ENCODE measurements around the gene TEX14.

Gene TEX14

DNA sequence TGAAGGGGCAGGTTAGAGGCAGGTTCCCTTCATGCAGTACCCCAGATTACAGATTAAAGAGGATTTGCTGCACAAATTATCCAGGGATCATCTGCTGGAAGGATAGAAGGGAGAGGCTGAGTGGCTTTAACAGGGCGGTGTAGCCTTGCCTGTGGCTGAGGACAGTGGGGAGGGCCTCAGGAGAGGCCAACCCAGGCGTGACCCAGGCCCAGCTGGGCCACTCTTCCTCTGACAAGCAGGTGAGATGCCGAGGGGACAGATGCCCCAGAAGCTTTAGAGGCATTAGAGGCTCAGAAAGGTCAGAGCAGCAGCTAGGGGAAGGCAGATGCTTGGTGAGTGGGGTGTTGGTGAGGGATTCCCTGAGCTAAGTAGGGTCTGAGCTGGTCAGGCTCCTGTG, 159.3 kb downstream of the TEX14 start:
- Histone ChIP-seq H3K9me3 (ENCODE audit: control insufficient read depth, low read length) (no peaks in the 10 kb centered on the region), H3K4me3 (ENCODE audit: insufficient read depth, low read depth, low read length, poor library complexity, severe bottlenecking) (no peak overlapping the region), H3K36me3 (ENCODE audit: control insufficient read depth, insufficient read depth, low read length) (no peaks in the 10 kb centered on the region), H3K27ac (ENCODE audit: insufficient read depth, low read length, poor library complexity, severe bottlenecking) (no peak overlapping the region), H3K4me1 (ENCODE audit: control insufficient read depth, insufficient read depth, low read length, poor library complexity, severe bottlenecking) (peaks cover 12% of the 10 kb centered on the region), H3K27me3 (replicated peaks; ENCODE audit: control insufficient read depth, insufficient read depth, low read length, poor library complexity, severe bottlenecking) (no peaks in the 10 kb centered on the region)
- DNase-seq = no peak

DNA sequence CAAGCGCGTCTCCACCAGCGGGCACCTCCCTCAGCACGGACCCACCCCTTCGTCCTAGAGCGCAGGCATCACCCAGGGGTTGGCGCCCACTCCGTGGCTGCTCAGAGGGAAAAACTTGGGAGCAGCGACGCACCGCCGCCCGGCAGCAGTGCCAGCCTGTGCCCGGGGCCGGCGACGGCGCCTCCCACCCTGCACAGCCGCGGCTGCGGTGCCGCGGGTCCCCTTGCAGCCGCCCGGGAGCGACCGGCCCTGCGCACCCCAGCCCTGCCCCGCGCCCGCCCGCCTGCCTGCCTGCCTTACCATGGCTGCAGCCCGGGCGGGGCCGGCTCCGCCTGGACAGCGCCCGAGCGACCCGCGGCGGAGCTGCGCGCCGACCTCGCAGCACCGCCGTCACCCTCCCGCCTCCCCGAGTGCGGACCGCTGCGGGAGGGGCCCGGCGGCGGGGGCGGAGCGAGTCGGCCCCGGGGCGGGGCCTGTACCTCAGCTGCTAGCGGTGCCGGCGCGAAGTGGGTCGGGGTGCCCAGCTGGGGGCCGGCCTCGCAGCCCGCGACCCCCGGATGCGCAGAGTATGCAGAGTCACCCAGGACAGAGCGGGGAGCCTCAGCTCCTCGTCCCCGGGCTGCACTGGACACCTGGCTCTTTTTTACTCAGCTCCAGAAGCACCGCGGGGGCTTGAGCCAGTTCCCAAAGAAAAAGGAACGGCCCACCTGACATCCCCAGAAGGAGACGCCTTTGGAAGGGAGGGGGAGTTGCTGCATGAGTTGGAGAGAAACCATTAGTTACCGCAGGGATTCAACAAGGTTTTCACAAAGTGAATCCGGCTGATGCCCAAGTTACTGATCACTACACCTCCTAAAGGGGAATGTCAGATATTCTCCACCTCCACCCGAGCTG, 159.9 kb downstream of the TEX14 start:
- no peaks in the 10 kb centered on the region for H3K27me3 ChIP-seq (replicated peaks; ENCODE audit: control insufficient read depth, insufficient read depth, low read length, poor library complexity, severe bottlenecking)
- peaks cover 12% of the 10 kb centered on the region for H3K4me1 ChIP-seq (ENCODE audit: control insufficient read depth, insufficient read depth, low read length, poor library complexity, severe bottlenecking)
- H3K36me3 ChIP-seq (ENCODE audit: control insufficient read depth, insufficient read depth, low read length) = no peaks in the 10 kb centered on the region
- peak overlapping the region; percentile 50 for H3K4me3 ChIP-seq (ENCODE audit: insufficient read depth, low read depth, low read length, poor library complexity, severe bottlenecking)
- no peak overlapping the region for H3K27ac ChIP-seq (ENCODE audit: insufficient read depth, low read length, poor library complexity, severe bottlenecking)
- no peaks in the 10 kb centered on the region for H3K9me3 ChIP-seq (ENCODE audit: control insufficient read depth, low read length)
- DNase-seq = peak; percentile 36 to 48 (median 42)

DNA sequence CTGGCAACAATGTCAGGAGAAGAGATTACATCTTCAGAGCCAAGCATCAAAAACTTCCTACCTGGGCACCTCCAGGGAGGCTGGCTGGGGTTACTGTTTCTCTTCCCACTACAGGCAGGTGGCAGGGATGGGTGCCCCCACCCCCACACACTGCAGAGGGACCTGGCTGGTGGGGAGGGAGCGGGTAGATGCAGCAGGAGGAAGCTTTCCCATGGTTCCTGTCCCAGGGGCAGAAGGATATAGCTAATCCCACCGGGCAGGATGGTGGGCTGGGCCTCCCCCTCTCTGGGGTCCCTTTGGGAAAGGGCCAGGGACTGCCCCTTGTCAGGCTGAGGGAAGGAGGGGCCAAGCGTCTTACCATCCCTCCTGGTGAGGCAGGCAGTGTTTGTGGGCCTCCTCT, 160.7 kb downstream of the TEX14 start:
- no peaks in the 10 kb centered on the region for H3K9me3 ChIP-seq (ENCODE audit: control insufficient read depth, low read length)
- no peak overlapping the region for H3K27ac ChIP-seq (ENCODE audit: insufficient read depth, low read length, poor library complexity, severe bottlenecking)
- H3K4me3 ChIP-seq (ENCODE audit: insufficient read depth, low read depth, low read length, poor library complexity, severe bottlenecking) = peak overlapping the region; percentile 38
- H3K36me3 ChIP-seq (ENCODE audit: control insufficient read depth, insufficient read depth, low read length) = no peaks in the 10 kb centered on the region
- H3K27me3 ChIP-seq (replicated peaks; ENCODE audit: control insufficient read depth, insufficient read depth, low read length, poor library complexity, severe bottlenecking) = no peaks in the 10 kb centered on the region
- H3K4me1 ChIP-seq (ENCODE audit: control insufficient read depth, insufficient read depth, low read length, poor library complexity, severe bottlenecking) = peaks cover 12% of the 10 kb centered on the region
- no peak for DNase-seq

DNA sequence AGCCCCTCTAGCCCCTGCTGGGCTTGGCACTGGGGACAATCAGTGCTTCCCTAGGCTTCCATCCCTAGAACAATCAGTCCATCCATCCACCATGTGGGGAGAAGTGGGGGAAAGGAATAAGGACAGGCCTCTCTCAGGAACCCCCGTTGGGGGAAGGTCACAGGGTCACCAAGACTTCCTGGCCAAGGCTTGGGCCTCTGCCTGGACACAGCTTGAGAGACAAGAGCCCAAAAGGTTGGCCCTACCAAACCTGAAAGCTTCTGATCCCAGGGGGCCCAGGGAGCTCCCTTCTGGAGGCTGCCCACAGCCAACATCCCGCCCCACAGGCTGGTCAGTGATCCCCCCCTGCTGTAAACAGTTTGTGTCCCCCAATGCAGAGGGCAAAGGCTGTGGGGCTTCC, 161.2 kb downstream of the TEX14 start:
- Histone ChIP-seq H3K4me1 (ENCODE audit: control insufficient read depth, insufficient read depth, low read length, poor library complexity, severe bottlenecking) (peaks cover 12% of the 10 kb centered on the region), H3K9me3 (ENCODE audit: control insufficient read depth, low read length) (no peaks in the 10 kb centered on the region), H3K4me3 (ENCODE audit: insufficient read depth, low read depth, low read length, poor library complexity, severe bottlenecking) (no peak overlapping the region), H3K27me3 (replicated peaks; ENCODE audit: control insufficient read depth, insufficient read depth, low read length, poor library complexity, severe bottlenecking) (no peaks in the 10 kb centered on the region), H3K36me3 (ENCODE audit: control insufficient read depth, insufficient read depth, low read length) (no peaks in the 10 kb centered on the region), H3K27ac (ENCODE audit: insufficient read depth, low read length, poor library complexity, severe bottlenecking) (no peak overlapping the region)
- DNase-seq = no peak

DNA sequence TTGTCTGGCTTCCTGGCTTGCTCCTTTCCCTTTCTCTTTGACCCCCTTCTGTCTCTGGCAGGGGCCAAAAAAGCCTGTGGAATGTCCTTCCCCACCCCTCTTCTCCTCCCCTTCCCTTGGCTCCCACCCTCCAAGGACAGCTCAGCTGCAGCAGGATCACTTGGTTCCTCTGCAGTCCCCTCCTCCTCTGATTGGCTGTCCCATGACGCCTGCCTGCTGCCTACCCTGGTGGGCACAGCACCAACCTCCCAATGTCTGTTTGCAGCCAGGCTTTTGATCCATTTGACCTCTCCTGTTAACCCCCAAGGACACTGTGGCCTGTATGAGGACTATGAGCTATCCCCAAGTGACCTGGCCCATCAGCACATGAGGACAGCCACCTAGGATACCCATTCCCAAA, 162.6 kb downstream of the TEX14 start:
- Histone ChIP-seq H3K27me3 (replicated peaks; ENCODE audit: control insufficient read depth, insufficient read depth, low read length, poor library complexity, severe bottlenecking) (no peaks in the 10 kb centered on the region), H3K4me3 (ENCODE audit: insufficient read depth, low read depth, low read length, poor library complexity, severe bottlenecking) (no peak overlapping the region), H3K36me3 (ENCODE audit: control insufficient read depth, insufficient read depth, low read length) (no peaks in the 10 kb centered on the region), H3K27ac (ENCODE audit: insufficient read depth, low read length, poor library complexity, severe bottlenecking) (no peak overlapping the region), H3K9me3 (ENCODE audit: control insufficient read depth, low read length) (no peaks in the 10 kb centered on the region), H3K4me1 (ENCODE audit: control insufficient read depth, insufficient read depth, low read length, poor library complexity, severe bottlenecking) (peaks cover 12% of the 10 kb centered on the region)
- DNase-seq = no peak

DNA sequence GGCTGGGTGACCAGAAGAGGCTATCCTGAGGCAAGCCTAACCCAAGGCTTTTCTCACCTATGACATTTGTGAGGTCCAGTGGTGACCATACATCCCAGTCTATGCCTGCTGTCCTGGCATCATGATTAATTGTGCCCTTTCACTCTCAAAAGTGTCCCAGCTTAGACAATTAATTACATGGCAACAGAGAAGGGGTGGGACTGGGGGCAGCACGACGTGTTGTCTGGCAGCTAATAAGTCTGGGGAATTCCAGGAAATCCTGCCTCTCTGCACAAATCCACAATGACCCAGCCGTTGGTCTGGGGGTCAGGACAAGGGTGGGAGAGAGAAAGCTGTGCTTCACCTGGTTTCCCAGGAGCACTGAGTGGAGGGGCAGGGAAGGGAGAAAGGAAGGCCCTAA, 163.4 kb downstream of the TEX14 start:
- Histone ChIP-seq H3K4me1 (ENCODE audit: control insufficient read depth, insufficient read depth, low read length, poor library complexity, severe bottlenecking) (peaks cover 12% of the 10 kb centered on the region), H3K27me3 (replicated peaks; ENCODE audit: control insufficient read depth, insufficient read depth, low read length, poor library complexity, severe bottlenecking) (no peaks in the 10 kb centered on the region), H3K36me3 (ENCODE audit: control insufficient read depth, insufficient read depth, low read length) (no peaks in the 10 kb centered on the region), H3K27ac (ENCODE audit: insufficient read depth, low read length, poor library complexity, severe bottlenecking) (no peak overlapping the region), H3K4me3 (ENCODE audit: insufficient read depth, low read depth, low read length, poor library complexity, severe bottlenecking) (no peak overlapping the region), H3K9me3 (ENCODE audit: control insufficient read depth, low read length) (no peaks in the 10 kb centered on the region)
- DNase-seq = no peak

DNA sequence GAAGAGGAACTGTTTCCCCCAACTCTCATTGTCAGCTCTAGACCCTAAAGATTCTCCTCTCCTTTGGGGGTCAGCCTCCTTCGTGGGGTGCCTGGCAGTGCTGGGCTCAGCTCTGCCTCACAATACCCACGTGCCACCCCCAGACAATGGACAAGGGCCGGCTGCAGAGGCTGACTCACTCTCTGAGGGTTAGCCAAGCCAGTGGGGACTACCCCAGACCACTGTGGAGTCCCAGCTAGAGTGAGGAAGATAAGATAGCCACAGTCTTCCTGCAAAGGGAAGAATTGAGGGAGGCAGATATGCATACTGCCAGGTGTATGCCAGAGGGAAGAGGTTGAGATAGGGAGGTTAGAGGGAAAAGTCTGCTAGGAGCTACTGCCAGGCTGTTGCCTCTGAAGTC, 163.9 kb downstream of the TEX14 start:
- Histone ChIP-seq H3K9me3 (ENCODE audit: control insufficient read depth, low read length) (no peaks in the 10 kb centered on the region), H3K27me3 (replicated peaks; ENCODE audit: control insufficient read depth, insufficient read depth, low read length, poor library complexity, severe bottlenecking) (no peaks in the 10 kb centered on the region), H3K4me3 (ENCODE audit: insufficient read depth, low read depth, low read length, poor library complexity, severe bottlenecking) (no peak overlapping the region), H3K27ac (ENCODE audit: insufficient read depth, low read length, poor library complexity, severe bottlenecking) (no peak overlapping the region), H3K36me3 (ENCODE audit: control insufficient read depth, insufficient read depth, low read length) (no peaks in the 10 kb centered on the region), H3K4me1 (ENCODE audit: control insufficient read depth, insufficient read depth, low read length, poor library complexity, severe bottlenecking) (peaks cover 12% of the 10 kb centered on the region)
- no peak for DNase-seq

DNA sequence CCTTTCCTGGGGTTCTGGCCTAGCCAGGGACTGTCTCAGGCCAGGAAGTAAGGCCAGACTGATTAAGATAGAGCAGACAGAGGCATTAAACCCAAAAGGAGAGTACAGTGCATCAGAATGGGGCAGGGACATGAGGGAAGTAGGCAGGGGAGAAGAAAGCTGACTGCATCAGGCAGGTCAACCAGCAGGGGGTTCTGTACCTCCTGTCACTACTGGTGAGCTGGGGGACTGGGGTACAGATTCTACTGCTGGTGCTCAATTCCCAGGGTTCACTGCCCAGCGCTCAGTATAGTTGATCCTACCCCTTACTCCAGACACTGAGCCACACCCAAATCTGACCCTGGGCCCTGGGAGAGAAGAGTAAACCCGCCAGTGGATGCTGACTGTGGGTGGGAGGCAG, 164.5 kb downstream of the TEX14 start:
- Histone ChIP-seq H3K27me3 (replicated peaks; ENCODE audit: control insufficient read depth, insufficient read depth, low read length, poor library complexity, severe bottlenecking) (no peaks in the 10 kb centered on the region), H3K9me3 (ENCODE audit: control insufficient read depth, low read length) (no peaks in the 10 kb centered on the region), H3K36me3 (ENCODE audit: control insufficient read depth, insufficient read depth, low read length) (no peaks in the 10 kb centered on the region), H3K4me1 (ENCODE audit: control insufficient read depth, insufficient read depth, low read length, poor library complexity, severe bottlenecking) (peaks cover 10% of the 10 kb centered on the region), H3K27ac (ENCODE audit: insufficient read depth, low read length, poor library complexity, severe bottlenecking) (no peak overlapping the region), H3K4me3 (ENCODE audit: insufficient read depth, low read depth, low read length, poor library complexity, severe bottlenecking) (no peak overlapping the region)
- no peak for DNase-seq

DNA sequence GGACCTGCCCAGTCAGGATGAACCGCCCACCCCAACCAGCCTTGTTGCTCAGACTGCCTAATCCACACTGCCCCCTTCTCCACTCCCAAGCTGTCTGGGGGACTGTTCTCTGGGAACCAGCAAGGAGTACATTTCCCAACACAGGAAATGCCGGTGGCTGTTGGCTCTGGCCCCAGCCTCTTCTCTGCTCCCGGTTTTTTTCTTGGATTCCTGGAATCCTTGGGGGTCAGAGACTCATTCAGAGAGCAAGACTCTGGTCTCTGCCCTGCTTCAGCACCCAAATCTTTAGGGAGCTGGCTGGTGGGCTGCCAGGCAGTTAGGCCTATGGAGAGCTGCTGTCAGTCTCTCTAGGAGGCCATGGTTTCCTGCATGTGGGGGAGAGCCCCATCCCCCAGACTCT, 166.6 kb downstream of the TEX14 start:
- DNase-seq = no peak

DNA sequence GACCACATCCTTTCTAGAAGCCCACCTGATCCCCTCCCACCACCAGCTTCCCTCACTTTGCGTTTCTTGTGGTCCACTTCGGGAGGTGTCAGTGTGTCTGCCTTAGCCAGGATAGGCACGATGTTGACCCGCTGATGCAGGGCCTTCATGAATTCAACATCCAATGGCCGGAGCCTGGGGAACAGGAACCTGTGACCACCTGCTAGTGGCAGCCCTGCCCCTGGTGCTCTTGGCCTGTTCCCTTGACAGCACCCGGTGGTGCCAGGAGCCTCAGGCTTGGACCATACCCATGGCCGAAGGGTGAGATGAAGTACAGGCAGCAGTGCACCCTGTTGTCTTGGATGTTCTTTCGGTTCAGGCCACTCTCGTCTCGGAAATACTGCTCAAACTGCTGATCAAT, 170.2 kb downstream of the TEX14 start:
- Histone ChIP-seq H3K4me1 (ENCODE audit: control insufficient read depth, insufficient read depth, low read length, poor library complexity, severe bottlenecking) (peaks cover 11% of the 10 kb centered on the region), H3K9me3 (ENCODE audit: control insufficient read depth, low read length) (no peaks in the 10 kb centered on the region), H3K27ac (ENCODE audit: insufficient read depth, low read length, poor library complexity, severe bottlenecking) (no peak overlapping the region), H3K27me3 (replicated peaks; ENCODE audit: control insufficient read depth, insufficient read depth, low read length, poor library complexity, severe bottlenecking) (no peaks in the 10 kb centered on the region), H3K36me3 (ENCODE audit: control insufficient read depth, insufficient read depth, low read length) (no peaks in the 10 kb centered on the region), H3K4me3 (ENCODE audit: insufficient read depth, low read depth, low read length, poor library complexity, severe bottlenecking) (no peak overlapping the region)
- DNase-seq = no peak

More for the DNA sequence above, 166.6 kb downstream of the TEX14 start:
- H3K9me3 ChIP-seq (ENCODE audit: control insufficient read depth, low read length) = no peaks in the 10 kb centered on the region
- no peaks in the 10 kb centered on the region for H3K4me1 ChIP-seq (ENCODE audit: control insufficient read depth, insufficient read depth, low read length, poor library complexity, severe bottlenecking)
- no peaks in the 10 kb centered on the region for H3K27me3 ChIP-seq (replicated peaks; ENCODE audit: control insufficient read depth, insufficient read depth, low read length, poor library complexity, severe bottlenecking)
- no peak overlapping the region for H3K27ac ChIP-seq (ENCODE audit: insufficient read depth, low read length, poor library complexity, severe bottlenecking)
- H3K4me3 ChIP-seq (ENCODE audit: insufficient read depth, low read depth, low read length, poor library complexity, severe bottlenecking) = no peak overlapping the region
- no peaks in the 10 kb centered on the region for H3K36me3 ChIP-seq (ENCODE audit: control insufficient read depth, insufficient read depth, low read length)
